C4-2B (cell line): ENCODE measurements around the gene RIPOR2.

Source experiments
- CTCF ChIP-seq: fragments of 450-650 bp; conservative IDR thresholded peaks from 2 replicates; pipeline ENCODE4 v1.5.1; 2017; ENCODE audit warnings: mild to moderate bottlenecking
- ZFX ChIP-seq: fragments of 450-650 bp; IDR thresholded peaks from 2 replicates; pipeline ENCODE4 v1.6.1; 2017

DNA sequence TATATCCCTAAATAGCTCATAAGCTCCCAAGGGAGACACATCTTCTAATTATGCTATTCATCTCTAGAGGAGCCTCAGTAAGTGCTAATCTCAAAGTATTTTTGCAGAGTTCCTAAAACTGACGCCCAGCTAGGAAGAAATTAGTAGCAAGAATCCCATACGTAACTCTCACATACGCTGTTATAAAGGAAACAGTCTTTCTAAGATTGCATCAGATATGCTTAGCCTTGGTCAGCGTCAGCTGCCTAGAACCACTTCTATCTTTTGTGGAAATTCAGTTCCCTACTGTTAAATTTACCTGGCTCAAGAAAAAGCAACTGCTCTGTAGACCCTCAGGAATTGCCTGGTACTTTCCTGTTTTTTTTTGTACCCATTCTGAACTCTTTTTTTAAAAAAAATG lies 13.6 kb downstream of the RIPOR2 start:
- TF ChIP-seq CTCF = no peak
- TF ChIP-seq ZFX = no peak
